ENCODE measurements around the gene FRMD4B.

GRCh38 chr3:69283496-69283895, 102.4 kb downstream of the FRMD4B start:
- TF ChIP-seq POLR2A (IDR thresholded peaks at IDR 0.05) (no peak), CTCF (IDR thresholded peaks at IDR 0.05) (no peak)
